ENCODE measurements around the gene FCF1.
A peak's percentile ranks its signal among the peaks of the same experiment; 100 is the strongest.

Gene FCF1

DNA sequence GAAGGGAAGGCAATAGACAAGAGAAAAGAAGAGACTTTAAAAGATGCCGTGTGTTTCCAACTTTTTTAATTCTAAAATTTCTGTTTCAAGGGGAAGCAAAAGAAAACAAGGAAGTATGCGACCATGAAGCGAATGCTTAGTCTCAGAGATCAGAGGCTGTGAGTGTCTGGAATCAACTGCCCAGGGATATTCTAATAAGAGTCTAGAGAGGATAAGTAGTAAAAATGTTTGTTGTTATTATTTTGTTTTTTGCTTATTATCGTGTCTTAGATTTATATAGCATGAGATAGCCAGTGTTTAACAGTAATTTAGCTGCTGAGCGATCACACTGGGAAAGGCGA lies 421 bp downstream of the FCF1 start:
- Histone ChIP-seq H2AFZ (ENCODE audit: low read length) (peak overlapping the region; percentile 72), H3K4me3 (ENCODE audit: low read length in 2 of 2) (peak overlapping the region; percentile 90 to 96), H3K27ac (replicated peaks; ENCODE audit: low read length) (no peak overlapping the region), H3K4ac (ENCODE audit: low read length) (no peak overlapping the region), H2BK12ac (ENCODE audit: low read length) (no peak overlapping the region), H2BK15ac (ENCODE audit: low read length) (no peak overlapping the region), H2BK120ac (ENCODE audit: low read depth, low read length) (no peak overlapping the region), H3K79me1 (ENCODE audit: low read depth, low read length) (peaks cover 4% of the 10 kb centered on the region), H2BK5ac (ENCODE audit: low read length) (no peak overlapping the region), H3K4me1 (ENCODE audit: control insufficient read depth in 2 of 2, insufficient read depth in 1 of 2, low read depth in 1 of 2, low read length in 2 of 2) (peaks cover 2% of the 10 kb centered on the region in 2 donors), H3K9ac (ENCODE audit: low read depth, low read length, poor library complexity) (no peak overlapping the region), H2AK5ac (ENCODE audit: low read depth, low read length) (no peak overlapping the region), H3K4me2 (ENCODE audit: insufficient read depth, low read length, poor library complexity, severe bottlenecking) (peak overlapping the region; percentile 46), H3K18ac (ENCODE audit: low read length) (no peak overlapping the region), H3K9me3 (replicated peaks in 1 of 2; ENCODE audit: control insufficient read depth in 2 of 2, insufficient read depth in 1 of 2, low read depth in 1 of 2, low read length in 2 of 2) (no peaks in the 10 kb centered on the region), H3K27me3 (ENCODE audit: control insufficient read depth in 3 of 3, insufficient read depth in 3 of 3, low read depth in 1 of 3, low read length in 3 of 3) (no peaks in the 10 kb centered on the region), H4K91ac (ENCODE audit: low read depth, low read length, poor library complexity) (no peak overlapping the region), H3K36me3 (replicated peaks in 1 of 2; ENCODE audit: control insufficient read depth in 2 of 2, insufficient read depth in 2 of 2, low read length in 2 of 2) (peaks cover 2 to 37% of the 10 kb centered on the region in 2 donors), H4K8ac (ENCODE audit: low read depth, low read length) (no peak overlapping the region), H3K23ac (ENCODE audit: low read depth, low read length, poor library complexity) (no peak overlapping the region), H3K14ac (ENCODE audit: low read length) (no peak overlapping the region)
- no peak for DNase-seq (ENCODE audit: low spot score)
- 100% methylated on average over 1 of the region's 6 CpGs; no CpG with 5 or more reads in 1 of the 2 donors for WGBS, 2 donors (ENCODE audit: extremely low coverage in 2 of 2, insufficient read length in 2 of 2, insufficient replicate concordance in 1 of 2)

GRCh38 chr14:74720526-74720925 lies 7.6 kb downstream of the FCF1 start:
- peaks cover 4 to 68% of the 10 kb centered on the region in 2 donors for H3K36me3 ChIP-seq (replicated peaks in 1 of 2; ENCODE audit: control insufficient read depth in 2 of 2, insufficient read depth in 2 of 2, low read length in 2 of 2)

DNA sequence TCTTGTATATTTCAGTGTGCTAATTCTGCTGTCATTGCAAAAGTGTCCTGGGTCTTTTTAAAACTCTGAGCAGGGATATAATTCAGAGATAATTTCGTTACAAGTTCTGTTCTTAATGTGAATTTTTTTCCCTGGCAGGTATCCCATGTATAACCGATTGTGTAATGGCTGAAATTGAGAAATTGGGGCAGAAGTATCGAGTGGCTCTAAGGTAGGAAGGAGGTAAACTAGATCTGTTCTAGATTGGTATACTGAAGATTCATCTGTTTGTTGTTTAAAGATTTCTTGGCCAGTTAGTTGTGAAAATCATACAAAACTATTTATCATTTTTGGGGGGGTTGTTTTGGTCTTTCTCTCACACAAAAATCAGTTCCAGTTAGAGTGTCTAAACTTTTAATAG lies 10.2 kb downstream of the FCF1 start:
- Histone ChIP-seq H3K14ac (ENCODE audit: low read length) (no peak overlapping the region), H3K18ac (ENCODE audit: low read length) (no peak overlapping the region), H3K27me3 (ENCODE audit: control insufficient read depth in 3 of 3, insufficient read depth in 3 of 3, low read depth in 1 of 3, low read length in 3 of 3) (no peaks in the 10 kb centered on the region), H3K9ac (ENCODE audit: low read depth, low read length, poor library complexity) (no peak overlapping the region), H3K4ac (ENCODE audit: low read length) (no peak overlapping the region), H3K4me3 (ENCODE audit: low read length in 2 of 2) (no peak overlapping the region), H4K8ac (ENCODE audit: low read depth, low read length) (no peak overlapping the region), H3K4me2 (ENCODE audit: insufficient read depth, low read length, poor library complexity, severe bottlenecking) (no peak overlapping the region), H3K79me1 (ENCODE audit: low read depth, low read length) (no peaks in the 10 kb centered on the region), H2AK5ac (ENCODE audit: low read depth, low read length) (no peak overlapping the region), H3K36me3 (replicated peaks in 1 of 2; ENCODE audit: control insufficient read depth in 2 of 2, insufficient read depth in 2 of 2, low read length in 2 of 2) (peaks cover 3 to 50% of the 10 kb centered on the region in 2 donors), H2BK5ac (ENCODE audit: low read length) (no peak overlapping the region), H2BK120ac (ENCODE audit: low read depth, low read length) (no peak overlapping the region), H3K9me3 (replicated peaks in 1 of 2; ENCODE audit: control insufficient read depth in 2 of 2, insufficient read depth in 1 of 2, low read depth in 1 of 2, low read length in 2 of 2) (no peaks in the 10 kb centered on the region), H4K91ac (ENCODE audit: low read depth, low read length, poor library complexity) (no peak overlapping the region), H2BK15ac (ENCODE audit: low read length) (no peak overlapping the region), H3K4me1 (ENCODE audit: control insufficient read depth in 2 of 2, insufficient read depth in 1 of 2, low read depth in 1 of 2, low read length in 2 of 2) (no peaks in the 10 kb centered on the region), H2BK12ac (ENCODE audit: low read length) (no peak overlapping the region), H3K23ac (ENCODE audit: low read depth, low read length, poor library complexity) (no peak overlapping the region), H2AFZ (ENCODE audit: low read length) (no peak overlapping the region), H3K27ac (replicated peaks; ENCODE audit: low read length) (no peak overlapping the region)
- WGBS, 2 donors (ENCODE audit: extremely low coverage in 2 of 2, insufficient read length in 2 of 2, insufficient replicate concordance in 1 of 2) = no CpG with 5 or more reads among the region's 3 CpGs
- no peak for DNase-seq (ENCODE audit: low spot score)

More at GRCh38 chr14:74720526-74720925, 7.6 kb downstream of the FCF1 start:
- no peak overlapping the region for H3K9ac ChIP-seq (ENCODE audit: low read depth, low read length, poor library complexity)
- H3K18ac ChIP-seq (ENCODE audit: low read length) = no peak overlapping the region
- no peak overlapping the region for H2BK15ac ChIP-seq (ENCODE audit: low read length)
- H3K27me3 ChIP-seq (ENCODE audit: control insufficient read depth in 3 of 3, insufficient read depth in 3 of 3, low read depth in 1 of 3, low read length in 3 of 3) = no peaks in the 10 kb centered on the region
- no peak overlapping the region for H2BK5ac ChIP-seq (ENCODE audit: low read length)
- H2AFZ ChIP-seq (ENCODE audit: low read length) = no peak overlapping the region
- no peak overlapping the region for H2BK120ac ChIP-seq (ENCODE audit: low read depth, low read length)
- H4K8ac ChIP-seq (ENCODE audit: low read depth, low read length) = no peak overlapping the region
- H3K14ac ChIP-seq (ENCODE audit: low read length) = no peak overlapping the region
- no peaks in the 10 kb centered on the region for H3K79me1 ChIP-seq (ENCODE audit: low read depth, low read length)
- H3K23ac ChIP-seq (ENCODE audit: low read depth, low read length, poor library complexity) = no peak overlapping the region
- DNase-seq (ENCODE audit: low spot score) = no peak
- no peak overlapping the region for H3K4me3 ChIP-seq (ENCODE audit: low read length in 2 of 2)
- H3K4me1 ChIP-seq (ENCODE audit: control insufficient read depth in 2 of 2, insufficient read depth in 1 of 2, low read depth in 1 of 2, low read length in 2 of 2) = no peaks in the 10 kb centered on the region
- no peak overlapping the region for H2BK12ac ChIP-seq (ENCODE audit: low read length)
- no peak overlapping the region for H4K91ac ChIP-seq (ENCODE audit: low read depth, low read length, poor library complexity)
- H3K4me2 ChIP-seq (ENCODE audit: insufficient read depth, low read length, poor library complexity, severe bottlenecking) = no peak overlapping the region
- H2AK5ac ChIP-seq (ENCODE audit: low read depth, low read length) = no peak overlapping the region
- no peaks in the 10 kb centered on the region for H3K9me3 ChIP-seq (replicated peaks in 1 of 2; ENCODE audit: control insufficient read depth in 2 of 2, insufficient read depth in 1 of 2, low read depth in 1 of 2, low read length in 2 of 2)
- no peak overlapping the region for H3K4ac ChIP-seq (ENCODE audit: low read length)
- H3K27ac ChIP-seq (replicated peaks; ENCODE audit: low read length) = no peak overlapping the region

DNA sequence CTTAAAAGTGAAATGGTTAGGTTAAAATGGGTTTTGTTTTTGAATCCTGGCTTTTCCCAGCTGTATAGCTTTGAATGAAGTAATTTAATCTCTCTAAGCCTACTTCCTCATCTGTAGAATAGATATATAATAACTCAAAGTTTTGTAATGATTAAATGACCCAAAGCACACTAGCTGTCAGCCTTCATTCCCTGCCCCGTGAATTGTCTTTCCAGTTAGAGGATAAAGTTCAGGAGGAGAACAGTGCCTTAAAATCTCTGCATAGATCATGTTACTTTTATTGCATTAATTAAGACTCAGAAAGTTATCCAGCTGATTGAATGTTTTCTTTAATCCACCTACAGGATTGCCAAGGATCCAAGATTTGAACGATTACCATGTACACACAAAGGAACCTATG lies 19.4 kb downstream of the FCF1 start:
- Histone ChIP-seq H3K27ac (replicated peaks; ENCODE audit: low read length) (no peak overlapping the region), H3K79me1 (ENCODE audit: low read depth, low read length) (no peaks in the 10 kb centered on the region)

More for the DNA sequence above, 19.4 kb downstream of the FCF1 start:
- H2BK12ac ChIP-seq (ENCODE audit: low read length) = no peak overlapping the region
- H3K4me3 ChIP-seq (ENCODE audit: low read length in 2 of 2) = no peak overlapping the region
- no peak overlapping the region for H2AFZ ChIP-seq (ENCODE audit: low read length)
- no peak overlapping the region for H3K18ac ChIP-seq (ENCODE audit: low read length)
- no CpG with 5 or more reads among the region's 2 CpGs for WGBS, 2 donors (ENCODE audit: extremely low coverage in 2 of 2, insufficient read length in 2 of 2, insufficient replicate concordance in 1 of 2)
- no peak overlapping the region for H2BK15ac ChIP-seq (ENCODE audit: low read length)
- no peak overlapping the region for H3K14ac ChIP-seq (ENCODE audit: low read length)
- no peak overlapping the region for H3K4ac ChIP-seq (ENCODE audit: low read length)
- H4K91ac ChIP-seq (ENCODE audit: low read depth, low read length, poor library complexity) = no peak overlapping the region
- H3K9me3 ChIP-seq (replicated peaks in 1 of 2; ENCODE audit: control insufficient read depth in 2 of 2, insufficient read depth in 1 of 2, low read depth in 1 of 2, low read length in 2 of 2) = no peaks in the 10 kb centered on the region
- H3K36me3 ChIP-seq (replicated peaks in 1 of 2; ENCODE audit: control insufficient read depth in 2 of 2, insufficient read depth in 2 of 2, low read length in 2 of 2) = peaks cover 2 to 55% of the 10 kb centered on the region in 2 donors
- no peaks in the 10 kb centered on the region for H3K27me3 ChIP-seq (ENCODE audit: control insufficient read depth in 3 of 3, insufficient read depth in 3 of 3, low read depth in 1 of 3, low read length in 3 of 3)
- no peak overlapping the region for H2AK5ac ChIP-seq (ENCODE audit: low read depth, low read length)
- no peaks in the 10 kb centered on the region for H3K4me1 ChIP-seq (ENCODE audit: control insufficient read depth in 2 of 2, insufficient read depth in 1 of 2, low read depth in 1 of 2, low read length in 2 of 2)
- no peak overlapping the region for H4K8ac ChIP-seq (ENCODE audit: low read depth, low read length)
- H3K23ac ChIP-seq (ENCODE audit: low read depth, low read length, poor library complexity) = no peak overlapping the region
- H3K9ac ChIP-seq (ENCODE audit: low read depth, low read length, poor library complexity) = no peak overlapping the region
- no peak for DNase-seq (ENCODE audit: low spot score)
- no peak overlapping the region for H2BK5ac ChIP-seq (ENCODE audit: low read length)
- no peak overlapping the region for H2BK120ac ChIP-seq (ENCODE audit: low read depth, low read length)
- no peak overlapping the region for H3K4me2 ChIP-seq (ENCODE audit: insufficient read depth, low read length, poor library complexity, severe bottlenecking)
